HEK293T (cell line): ENCODE data around the gene FOCAD.

Source experiments
- CTCF ChIA-PET: fragments of 350-600 bp; formaldehyde crosslinking; extraction: SDS; loops from one replicate; lab custom pipeline; 2021; ENCODE audit warnings: antibody characterized with exemption, inconsistent platforms; lab: Yijun Ruan, JAX
- POLR2A ChIA-PET: fragments of 350-600 bp; formaldehyde crosslinking; extraction: SDS; loops from one replicate; lab custom pipeline; 2020; ENCODE audit warnings: antibody characterized with exemption, inconsistent platforms; lab: Yijun Ruan, JAX
- DNase-seq: peaks from one replicate; pipeline ENCODE4 v3.0.0; 2012; ENCODE audit warnings: mixed read lengths; ENCODE audit errors: extremely low spot score
- ARNT ChIP-seq: fragments of 450-650 bp; IDR thresholded peaks from 2 replicates; pipeline ENCODE4 v1.6.1; 2017; ENCODE audit warnings: mild to moderate bottlenecking
- BHLHE40 ChIP-seq: fragments of 450-650 bp; IDR thresholded peaks from 2 replicates; pipeline ENCODE4 v1.6.1; 2016; ENCODE audit warnings: mild to moderate bottlenecking, moderate library complexity, borderline replicate concordance
- CTBP1 ChIP-seq: fragments of 450-650 bp; IDR thresholded peaks from 2 replicates; pipeline ENCODE4 v1.6.1; 2016; ENCODE audit warnings: borderline replicate concordance
- ELF4 ChIP-seq: fragments of 450-650 bp; IDR thresholded peaks from 2 replicates; pipeline ENCODE4 v1.6.1; 2017; ENCODE audit warnings: antibody characterized with exemption
- FOXA1 ChIP-seq: fragments of 450-650 bp; IDR thresholded peaks from 2 replicates; pipeline ENCODE4 v1.6.1; 2016; ENCODE audit warnings: mild to moderate bottlenecking
- FOXK2 ChIP-seq: fragments of 450-650 bp; IDR thresholded peaks from 2 replicates; pipeline ENCODE4 v1.6.1; 2016; ENCODE audit warnings: mild to moderate bottlenecking
- FOXM1 ChIP-seq: fragments of 450-650 bp; IDR thresholded peaks from 2 replicates; pipeline ENCODE4 v1.6.1; 2017; ENCODE audit warnings: mild to moderate bottlenecking, borderline replicate concordance
- HDGF ChIP-seq: fragments of 450-650 bp; IDR thresholded peaks from 2 replicates; pipeline ENCODE4 v1.6.1; 2017; ENCODE audit warnings: antibody characterized with exemption, borderline replicate concordance
- L3MBTL2 ChIP-seq: fragments of 450-650 bp; conservative IDR thresholded peaks from 2 replicates; pipeline ENCODE4 v1.6.1; 2016; ENCODE audit warnings: mild to moderate bottlenecking
- LEF1 ChIP-seq: fragments of 450-650 bp; IDR thresholded peaks from 2 replicates; pipeline ENCODE4 v1.6.1; 2017; ENCODE audit warnings: mild to moderate bottlenecking, borderline replicate concordance
- NFRKB ChIP-seq: fragments of 450-650 bp; IDR thresholded peaks from 2 replicates; pipeline ENCODE4 v1.6.1; 2016; ENCODE audit warnings: mild to moderate bottlenecking, moderate library complexity
- PKNOX1 ChIP-seq: fragments of 450-650 bp; IDR thresholded peaks from 2 replicates; pipeline ENCODE4 v1.6.1; 2016
- SP1 ChIP-seq: fragments of 450-650 bp; IDR thresholded peaks from 2 replicates; pipeline ENCODE4 v1.6.1; 2017
- SUZ12 ChIP-seq: fragments of 450-650 bp; IDR thresholded peaks from 2 replicates; pipeline ENCODE4 v1.6.1; 2016; ENCODE audit warnings: mild to moderate bottlenecking
- TARDBP ChIP-seq: fragments of 450-650 bp; IDR thresholded peaks from 2 replicates; pipeline ENCODE4 v1.6.1; 2016
- ZNF384 ChIP-seq: fragments of 450-650 bp; IDR thresholded peaks from 2 replicates; pipeline ENCODE4 v1.6.1; 2016

FOCAD gene

GRCh38 chr9:20929276-20929675, 245.2 kb downstream of the FOCAD start:
- no peak for TF ChIP-seq L3MBTL2
- ChIA-PET CTCF (no interaction called here), POLR2A (no interaction called here)
- no peak for DNase-seq

GRCh38 chr9:20930836-20931235, 246.8 kb downstream of the FOCAD start:
- no peak for DNase-seq
- ChIA-PET POLR2A (no interaction called here), CTCF (interaction anchor here (0.6 to 1.1 kb wide), 3 partner anchors 11 to 368 kb away, joined by 3 read pairs; no protein-coding TSS in a partner anchor)
- no peak for TF ChIP-seq L3MBTL2
- no peak for TF ChIP-seq PKNOX1
- TF ChIP-seq FOXM1: no peak
- TF ChIP-seq ELF4: no peak
- TF ChIP-seq NFRKB: no peak
- no peak for TF ChIP-seq TARDBP
- TF ChIP-seq ARNT: no peak
- TF ChIP-seq ZNF384: no peak
- no peak for TF ChIP-seq SUZ12

- ChIA-PET POLR2A (no interaction called here), CTCF (interaction anchor here (0.6 to 1.3 kb wide), 5 partner anchors 12 to 584 kb away, joined by 3 to 6 read pairs (median 4); no protein-coding TSS in a partner anchor)
- no peak for TF ChIP-seq ZNF384
- no peak for TF ChIP-seq CTBP1
- DNase-seq: no peak
Measured at GRCh38 chr9:20940447-20941173, 256.6 kb downstream of the FOCAD start.

- TF ChIP-seq HDGF: no peak
- TF ChIP-seq ARNT: no peak
- TF ChIP-seq TARDBP: no peak
- no peak for TF ChIP-seq SP1
- no peak for TF ChIP-seq FOXA1
- TF ChIP-seq CTBP1: no peak
- TF ChIP-seq LEF1: no peak
- no peak for TF ChIP-seq ELF4
- no peak for TF ChIP-seq L3MBTL2
- TF ChIP-seq FOXK2: no peak
- no peak for TF ChIP-seq PKNOX1
- no peak for TF ChIP-seq ZNF384
- TF ChIP-seq FOXM1: no peak
- no peak for TF ChIP-seq SUZ12
- TF ChIP-seq NFRKB: no peak
- no peak for TF ChIP-seq BHLHE40
- CTCF ChIA-PET: interaction anchor here (0.6 to 1.3 kb wide), 7 partner anchors 10 to 586 kb away, joined by 3 to 6 read pairs (median 4); no protein-coding TSS in a partner anchor
- POLR2A ChIA-PET: no interaction called here
- peak; percentile 76 for DNase-seq
Measured at GRCh38 chr9:20941174-20941690, 257.2 kb downstream of the FOCAD start.

GRCh38 chr9:20944507-20944906, 260.4 kb downstream of the FOCAD start:
- POLR2A ChIA-PET: no interaction called here
- CTCF ChIA-PET: no interaction called here
- no peak for DNase-seq
- TF ChIP-seq PKNOX1: no peak

- TF ChIP-seq ZNF384: no peak
- no peak for TF ChIP-seq SP1
- TF ChIP-seq L3MBTL2: no peak
- TF ChIP-seq PKNOX1: no peak
- no peak for TF ChIP-seq BHLHE40
- no peak for TF ChIP-seq LEF1
- no peak for TF ChIP-seq NFRKB
- TF ChIP-seq FOXM1: no peak
- ChIA-PET CTCF (interaction anchor here (0.5 to 0.6 kb wide), 2 partner anchors 320 to 607 kb away, joined by 3 to 4 read pairs; no protein-coding TSS in a partner anchor), POLR2A (no interaction called here)
- no peak for DNase-seq
Measured at GRCh38 chr9:20945269-20945668, 261.2 kb downstream of the FOCAD start.
